ENCODE data around the gene EZH1.
A peak's percentile ranks its signal among the peaks of the same experiment; 100 is the strongest.
"Not testable (repeated sequence)": the region's sequence is repeated elsewhere in the genome, so short reads cannot be mapped to it uniquely, and the experiment has no call there.

Gene EZH1

DNA sequence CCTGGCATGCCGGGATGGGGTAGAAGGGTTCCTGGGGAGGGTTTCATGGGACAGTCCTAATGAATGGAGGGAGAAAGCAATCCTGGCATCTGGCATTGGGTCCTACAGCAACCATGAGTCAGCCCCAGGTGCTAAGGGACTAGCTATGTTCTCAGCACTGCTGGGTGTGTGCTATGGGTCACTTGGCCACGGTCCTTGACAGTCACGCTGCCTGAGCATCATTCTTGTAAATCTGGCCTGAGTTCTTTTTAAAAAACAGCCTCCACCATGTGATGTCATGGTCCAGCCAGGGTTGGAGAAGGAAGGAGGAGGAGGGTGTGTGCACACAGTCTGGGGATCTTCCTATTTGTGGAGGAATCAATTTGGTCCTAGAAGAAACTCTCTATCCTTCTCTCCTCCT lies 9.9 kb upstream of the EZH1 start:
- Mint-ChIP-seq H3K4me1 (ENCODE audit: low read depth) (peaks cover 31% of the 10 kb centered on the region), H3K4me3 (no peak overlapping the region), H3K9me3 (no peaks in the 10 kb centered on the region), H3K27ac (no peak overlapping the region), H3K36me3 (ENCODE audit: low read depth) (no peaks in the 10 kb centered on the region), H3K27me3 (peaks cover 45% of the 10 kb centered on the region)
- intact Hi-C loops (cut with micrococcal nuclease), result no loop called here

DNA sequence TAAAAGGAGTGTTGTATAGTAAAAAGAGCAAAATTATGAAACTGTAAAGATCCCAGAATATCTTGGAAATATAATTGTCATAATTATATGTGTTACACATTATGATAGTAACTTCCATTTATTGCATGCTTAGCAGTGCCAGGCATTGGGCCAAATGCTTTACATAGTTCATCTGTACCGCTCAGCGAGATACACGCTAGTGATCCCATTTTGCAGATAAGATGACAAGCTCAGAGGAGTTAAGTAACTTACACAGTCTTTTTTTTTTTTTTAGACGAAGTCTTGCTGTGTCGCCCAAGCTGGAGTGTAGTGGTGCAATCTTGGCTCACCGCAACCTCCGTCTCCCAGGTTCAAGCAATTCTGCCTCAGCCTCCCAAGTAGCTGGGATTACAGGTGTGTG lies 6.8 kb upstream of the EZH1 start:
- peaks cover 24% of the 10 kb centered on the region for H3K4me1 Mint-ChIP-seq (ENCODE audit: low read depth)
- no peak overlapping the region for H3K27ac Mint-ChIP-seq
- no peak overlapping the region for H3K4me3 Mint-ChIP-seq
- intact Hi-C loops (cut with micrococcal nuclease), result no loop called here
- H3K9me3 Mint-ChIP-seq, result no peaks in the 10 kb centered on the region
- H3K27me3 Mint-ChIP-seq, result peaks cover 44% of the 10 kb centered on the region
- H3K36me3 Mint-ChIP-seq (ENCODE audit: low read depth), result no peaks in the 10 kb centered on the region

DNA sequence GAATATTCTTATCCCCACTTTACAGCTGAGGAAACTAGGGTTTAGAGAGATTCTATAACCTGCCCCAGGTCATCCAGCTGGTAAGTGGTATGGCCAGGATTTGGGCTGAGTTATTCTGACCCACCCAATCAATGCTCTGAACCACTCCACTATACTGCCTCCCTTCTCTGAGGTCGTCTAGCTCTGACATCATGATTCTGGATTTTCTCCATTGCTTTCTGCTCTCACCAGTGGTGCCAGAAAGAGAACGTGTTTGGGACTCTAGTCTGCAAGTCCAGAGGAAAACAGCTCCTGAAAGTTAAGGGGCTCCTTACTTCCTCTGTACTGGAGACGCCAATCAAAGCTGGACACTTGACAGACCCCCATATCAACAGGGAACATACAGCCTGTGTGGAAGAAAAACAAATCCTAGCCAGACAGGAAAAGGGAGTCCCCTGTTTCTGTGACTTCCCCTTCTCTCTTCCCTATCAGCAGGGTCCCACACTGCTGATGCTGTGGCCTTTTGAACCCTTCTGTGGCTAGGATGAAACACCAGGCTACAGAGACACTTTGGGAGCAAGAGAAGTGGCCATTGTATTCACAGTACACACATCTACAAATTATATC lies 6.0 kb upstream of the EZH1 start:
- H3K4me1 Mint-ChIP-seq (ENCODE audit: low read depth), result peaks cover 17% of the 10 kb centered on the region
- H3K4me3 Mint-ChIP-seq, result no peak overlapping the region
- no peaks in the 10 kb centered on the region for H3K9me3 Mint-ChIP-seq
- intact Hi-C loops (cut with micrococcal nuclease), result no loop called here
- peaks cover 44% of the 10 kb centered on the region for H3K27me3 Mint-ChIP-seq
- H3K27ac Mint-ChIP-seq, result no peak overlapping the region
- no peaks in the 10 kb centered on the region for H3K36me3 Mint-ChIP-seq (ENCODE audit: low read depth)

GRCh38 chr17:42748908-42749798 lies 4.3 kb upstream of the EZH1 start:
- intact Hi-C loops (cut with micrococcal nuclease), result no loop called here
- H3K9me3 Mint-ChIP-seq, result no peaks in the 10 kb centered on the region

GRCh38 chr17:42748202-42748907 lies 3.5 kb upstream of the EZH1 start:
- intact Hi-C loops (cut with micrococcal nuclease), result no loop called here
- H3K36me3 Mint-ChIP-seq (ENCODE audit: low read depth), result peaks cover 6% of the 10 kb centered on the region
- H3K4me3 Mint-ChIP-seq, result no peak overlapping the region
- no peak overlapping the region for H3K27ac Mint-ChIP-seq
- H3K4me1 Mint-ChIP-seq (ENCODE audit: low read depth), result peaks cover 22% of the 10 kb centered on the region
- no peaks in the 10 kb centered on the region for H3K9me3 Mint-ChIP-seq
- peaks cover 38% of the 10 kb centered on the region for H3K27me3 Mint-ChIP-seq

More at GRCh38 chr17:42748908-42749798, 4.3 kb upstream of the EZH1 start:
- Mint-ChIP-seq H3K36me3 (ENCODE audit: low read depth) (peaks cover 6% of the 10 kb centered on the region), H3K27me3 (peaks cover 45% of the 10 kb centered on the region), H3K27ac (no peak overlapping the region), H3K4me3 (no peak overlapping the region), H3K4me1 (ENCODE audit: low read depth) (peaks cover 15% of the 10 kb centered on the region)

DNA sequence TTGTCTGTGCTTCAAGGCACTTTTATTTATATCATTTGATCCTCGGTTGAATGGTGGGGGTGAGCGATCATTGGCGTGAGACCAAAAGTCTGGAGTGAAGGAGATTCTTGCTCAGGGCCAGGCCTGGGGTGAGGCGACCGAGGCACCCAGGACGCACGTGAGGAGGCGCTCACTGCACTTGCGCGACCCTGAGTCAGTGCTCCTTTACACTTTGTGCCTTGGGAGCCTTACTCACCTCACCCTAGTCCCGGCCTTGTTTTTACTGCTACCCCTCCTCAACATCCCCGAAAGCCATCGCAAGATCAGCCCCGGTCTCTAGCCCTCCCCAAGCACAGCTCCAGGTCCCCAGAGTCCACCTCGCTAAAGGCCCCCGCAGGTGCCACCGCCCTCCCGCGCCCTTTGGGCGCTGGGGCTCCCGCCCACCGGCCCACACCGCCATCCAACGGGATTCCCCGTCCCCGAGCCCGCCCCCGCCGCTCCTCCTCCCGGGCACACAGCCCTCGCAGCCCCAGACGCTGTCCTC lies 496 bp downstream of the EZH1 start:
- peaks cover 16% of the 10 kb centered on the region for H3K4me1 Mint-ChIP-seq (ENCODE audit: low read depth)
- H3K9me3 Mint-ChIP-seq, result no peaks in the 10 kb centered on the region
- peak overlapping the region; percentile 76 for H3K27ac Mint-ChIP-seq
- intact Hi-C loops (cut with micrococcal nuclease), result no loop called here
- H3K36me3 Mint-ChIP-seq (ENCODE audit: low read depth), result peaks cover 11% of the 10 kb centered on the region
- H3K27me3 Mint-ChIP-seq, result peaks cover 30% of the 10 kb centered on the region
- peak overlapping the region; percentile 82 for H3K4me3 Mint-ChIP-seq

GRCh38 chr17:42743595-42744282 lies 1.1 kb downstream of the EZH1 start:
- H3K4me1 Mint-ChIP-seq (ENCODE audit: low read depth), result peaks cover 16% of the 10 kb centered on the region

DNA sequence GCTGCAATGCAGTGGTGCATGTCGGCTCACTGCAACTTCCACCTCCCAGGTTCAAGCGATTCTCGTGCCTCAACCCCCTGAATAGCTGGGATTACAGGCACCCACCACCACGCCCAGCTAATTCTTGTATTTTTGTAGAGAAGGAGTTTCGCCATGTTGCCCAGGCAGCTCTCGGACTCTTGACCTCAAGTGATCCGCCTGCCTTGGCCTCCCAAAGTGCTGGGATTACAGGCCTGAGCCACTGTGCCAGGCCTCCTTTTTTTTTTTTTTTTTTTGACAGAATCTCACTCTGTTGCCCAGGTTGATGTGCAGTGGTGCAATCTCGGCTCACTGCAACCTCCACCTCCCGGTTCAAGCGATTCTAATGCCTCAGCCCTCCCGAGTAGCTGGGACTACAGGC lies 1.9 kb downstream of the EZH1 start:
- H3K9me3 Mint-ChIP-seq; intact Hi-C loops (cut with micrococcal nuclease); H3K27ac Mint-ChIP-seq; H3K4me3 Mint-ChIP-seq: not testable (repeated sequence)
- peaks cover 20% of the 10 kb centered on the region for H3K27me3 Mint-ChIP-seq
- peaks cover 16% of the 10 kb centered on the region for H3K4me1 Mint-ChIP-seq (ENCODE audit: low read depth)
- peaks cover 11% of the 10 kb centered on the region for H3K36me3 Mint-ChIP-seq (ENCODE audit: low read depth)

More at GRCh38 chr17:42743595-42744282, 1.1 kb downstream of the EZH1 start:
- peaks cover 11% of the 10 kb centered on the region for H3K36me3 Mint-ChIP-seq (ENCODE audit: low read depth)
- intact Hi-C loops (cut with micrococcal nuclease), result no loop called here
- H3K4me3 Mint-ChIP-seq, result peak overlapping the region; percentile 82
- peak overlapping the region; percentile 76 for H3K27ac Mint-ChIP-seq
- peaks cover 26% of the 10 kb centered on the region for H3K27me3 Mint-ChIP-seq
- H3K9me3 Mint-ChIP-seq, result no peaks in the 10 kb centered on the region

DNA sequence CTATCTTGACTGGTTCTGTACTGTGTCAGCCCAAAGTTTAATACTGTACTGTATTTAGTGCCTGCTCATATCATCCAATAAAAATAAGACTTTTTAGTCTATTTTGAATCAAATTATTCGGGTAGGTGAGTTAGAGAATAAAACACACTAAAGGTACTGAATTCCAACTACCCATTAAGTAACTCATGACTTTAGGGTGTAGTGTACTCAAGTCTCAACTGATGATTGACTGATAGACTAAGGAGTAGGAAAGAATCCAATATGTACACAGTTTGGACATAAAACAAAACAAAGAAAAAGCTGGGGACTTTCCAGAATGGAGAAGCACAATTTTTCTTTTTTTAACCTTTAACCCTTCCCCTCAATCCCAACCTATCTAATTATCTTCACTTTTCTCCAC lies 4.1 kb downstream of the EZH1 start:
- Mint-ChIP-seq H3K4me3 (no peak overlapping the region), H3K36me3 (ENCODE audit: low read depth) (peaks cover 11% of the 10 kb centered on the region), H3K4me1 (ENCODE audit: low read depth) (peaks cover 16% of the 10 kb centered on the region), H3K27ac (no peak overlapping the region), H3K9me3 (no peaks in the 10 kb centered on the region), H3K27me3 (peaks cover 6% of the 10 kb centered on the region)
- intact Hi-C loops (cut with micrococcal nuclease), result no loop called here

DNA sequence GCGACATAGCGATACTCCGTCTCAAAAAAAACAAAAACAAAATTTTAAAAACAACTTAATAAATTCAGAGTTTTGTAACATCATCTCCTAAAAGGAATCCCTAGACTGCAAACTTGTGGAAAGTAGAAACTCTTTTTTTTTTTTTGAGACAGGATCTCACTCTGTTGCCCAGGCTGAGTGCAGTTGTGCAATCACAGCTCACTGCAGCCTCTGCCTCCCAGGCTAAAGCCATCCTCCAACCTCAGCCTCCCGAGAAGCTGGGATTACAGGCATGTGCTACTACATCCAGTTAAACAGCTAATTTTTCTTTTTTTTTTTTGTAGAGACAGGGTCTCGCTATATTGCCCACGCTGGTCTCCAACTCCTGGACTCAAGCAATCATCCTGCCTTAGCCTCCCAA lies 19.7 kb downstream of the EZH1 start:
- intact Hi-C loops (cut with micrococcal nuclease), result no loop called here
- peaks cover 99% of the 10 kb centered on the region for H3K36me3 Mint-ChIP-seq (ENCODE audit: low read depth)
- H3K4me1 Mint-ChIP-seq (ENCODE audit: low read depth), result no peaks in the 10 kb centered on the region

DNA sequence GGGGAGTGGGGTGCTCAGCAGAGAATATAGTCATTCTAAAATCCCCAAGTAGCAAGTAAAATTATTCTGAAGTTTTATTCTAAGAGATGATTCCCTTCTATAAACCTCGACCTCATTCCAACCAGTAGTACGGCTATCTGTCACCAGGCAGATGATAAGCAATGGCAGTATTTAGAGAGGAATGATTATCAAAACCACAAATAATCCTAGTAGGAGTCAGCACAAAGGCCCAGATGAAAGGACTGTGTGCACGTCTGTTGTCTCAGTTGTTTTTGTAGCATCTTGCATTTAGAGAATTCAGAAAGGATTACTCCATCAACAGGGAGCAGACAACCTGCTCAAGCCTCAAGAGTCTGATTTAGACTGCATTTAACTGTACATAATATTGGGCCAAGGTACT lies 21.2 kb downstream of the EZH1 start:
- H3K4me3 Mint-ChIP-seq, result no peak overlapping the region

More for the DNA sequence above, 19.7 kb downstream of the EZH1 start:
- Mint-ChIP-seq H3K9me3 (no peaks in the 10 kb centered on the region), H3K4me3 (no peak overlapping the region), H3K27ac (no peak overlapping the region), H3K27me3 (no peaks in the 10 kb centered on the region)

GRCh38 chr17:42720996-42721583 lies 23.8 kb downstream of the EZH1 start:
- Mint-ChIP-seq H3K4me3 (no peak overlapping the region), H3K27me3 (no peaks in the 10 kb centered on the region), H3K4me1 (ENCODE audit: low read depth) (no peaks in the 10 kb centered on the region), H3K27ac (no peak overlapping the region), H3K36me3 (ENCODE audit: low read depth) (peaks cover 97% of the 10 kb centered on the region), H3K9me3 (no peaks in the 10 kb centered on the region)
- intact Hi-C loops (cut with micrococcal nuclease), result loop anchor here (1.0 to 5.0 kb wide), 2 partner anchors 42 to 211 kb away; no protein-coding TSS in a partner anchor

More for the DNA sequence above, 21.2 kb downstream of the EZH1 start:
- H3K9me3 Mint-ChIP-seq, result no peaks in the 10 kb centered on the region
- no peaks in the 10 kb centered on the region for H3K4me1 Mint-ChIP-seq (ENCODE audit: low read depth)
- H3K27ac Mint-ChIP-seq, result no peak overlapping the region
- H3K27me3 Mint-ChIP-seq, result no peaks in the 10 kb centered on the region
- H3K36me3 Mint-ChIP-seq (ENCODE audit: low read depth), result peaks cover 95% of the 10 kb centered on the region
- intact Hi-C loops (cut with micrococcal nuclease), result loop anchor here (5.0 kb wide), 1 partner anchor 209 kb away; no protein-coding TSS in a partner anchor

DNA sequence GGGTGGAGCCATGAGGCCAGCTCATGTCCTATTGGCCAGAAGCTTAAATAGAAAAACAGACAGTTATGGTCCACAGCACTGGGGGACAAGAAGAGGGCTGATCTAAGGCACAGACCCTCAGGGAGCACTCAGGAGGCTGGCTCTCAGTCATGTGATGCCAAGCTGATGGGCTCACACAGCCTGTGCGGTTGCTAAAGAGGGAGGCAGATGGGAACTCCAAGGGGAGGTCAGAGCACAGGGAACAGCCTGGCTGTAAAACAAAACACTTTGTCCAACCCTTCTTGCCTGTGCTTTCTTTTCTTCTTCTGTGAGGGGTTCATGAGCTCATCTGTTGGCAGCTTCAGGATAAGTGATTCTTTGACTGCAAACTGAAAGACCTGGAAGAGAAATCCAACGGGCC lies 35.3 kb downstream of the EZH1 start:
- no peaks in the 10 kb centered on the region for H3K9me3 Mint-ChIP-seq
- peaks cover 99% of the 10 kb centered on the region for H3K36me3 Mint-ChIP-seq (ENCODE audit: low read depth)
- H3K4me3 Mint-ChIP-seq, result no peak overlapping the region
- no peak overlapping the region for H3K27ac Mint-ChIP-seq
- H3K4me1 Mint-ChIP-seq (ENCODE audit: low read depth), result peaks cover 5% of the 10 kb centered on the region
- intact Hi-C loops (cut with micrococcal nuclease), result loop anchor here (10.0 kb wide), 1 partner anchor 125 kb away; no protein-coding TSS in a partner anchor
- no peaks in the 10 kb centered on the region for H3K27me3 Mint-ChIP-seq

All from dendritic cell treated with granulocyte-macrophage colony-stimulating factor and Interleukin-4, amounts not matched to agents 40 ng/mL and 50 ng/mL, for 4 days (primary cell).